Progenitor cell of endocrine pancreas (in vitro differentiated cells): ENCODE results near the gene GTF2A1L. TPM values are rescaled to one million over a fixed set of nuclear protein-coding genes. Genes with fewer than 3 reads are reported as not detected.

ENCODE experiments used
- DNase-seq: peaks from one replicate; pipeline ENCODE4 v3.0.0; 2021; ENCODE audit warnings: low spot score; ENCODE audit not compliant: unreplicated experiment
- H3K27ac Mint-ChIP-seq: 2 replicates; pipeline ENCODE4 v1.8.0; 2021; ENCODE audit warnings: mild to moderate bottlenecking, moderate library complexity, mixed read lengths
- H3K27me3 Mint-ChIP-seq: 2 replicates; pipeline ENCODE4 v1.8.0; 2021; ENCODE audit warnings: mixed read lengths
- H3K36me3 Mint-ChIP-seq: 2 replicates; pipeline ENCODE4 v1.8.0; 2022; ENCODE audit warnings: mixed read lengths; ENCODE audit not compliant: insufficient read depth
- H3K4me1 Mint-ChIP-seq: 2 replicates; pipeline ENCODE4 v1.8.0; 2021; ENCODE audit warnings: low read depth, mixed read lengths
- H3K4me3 Mint-ChIP-seq: 2 replicates; pipeline ENCODE4 v1.8.0; 2021; ENCODE audit warnings: low read depth, mild to moderate bottlenecking, moderate library complexity, mixed read lengths
- H3K9me3 Mint-ChIP-seq: 2 replicates; pipeline ENCODE4 v1.8.0; 2021; ENCODE audit warnings: low read depth, mixed read lengths
- CTCF ChIP-seq: fragments of 200-600 bp; sonication (generic); IDR thresholded peaks from one replicate; pipeline ENCODE4 v1.5.0; 2021; ENCODE audit warnings: antibody characterized with exemption, mild to moderate bottlenecking; ENCODE audit not compliant: unreplicated experiment
- long read RNA-seq: library from polyadenylated mRNA; unstranded; transcript quantifications from one replicate; pipeline ENCODE4 v2.0.0, GENCODE V29; 2020
- total RNA-seq: library from RNA; stranded (reverse); gene quantifications from 2 replicates; pipeline ENCODE4 v1.2.1, GENCODE V29; 2021

The GTF2A1L gene
- not detected in 2 replicates for total RNA-seq
- long read RNA-seq = 0 reads

- no peaks in the 10 kb centered on the region for H3K4me1 Mint-ChIP-seq
- H3K27me3 Mint-ChIP-seq = no peaks in the 10 kb centered on the region
- peaks cover 6% of the 10 kb centered on the region for H3K9me3 Mint-ChIP-seq
- no peak for TF ChIP-seq CTCF
- no peak within 1 kb of the TSS for H3K27ac Mint-ChIP-seq
- H3K4me3 Mint-ChIP-seq = no peak within 1 kb of the TSS
- no peak for DNase-seq
- peaks cover 2% of the 10 kb centered on the region for H3K36me3 Mint-ChIP-seq
These were observed at the start of gene GTF2A1L for GRCh38 chr2:48617618-48618017. GTF2A1L (plus strand) TSS chr2:48617856; CDS start chr2:48617875, 19 bp downstream.

- H3K9me3 Mint-ChIP-seq = no peaks in the 10 kb centered on the region
- peaks cover 6% of the 10 kb centered on the region for H3K4me1 Mint-ChIP-seq
- no peak overlapping the region for H3K27ac Mint-ChIP-seq
- H3K4me3 Mint-ChIP-seq = no peak overlapping the region
- H3K36me3 Mint-ChIP-seq = no peaks in the 10 kb centered on the region
- no peak for DNase-seq
- no peaks in the 10 kb centered on the region for H3K27me3 Mint-ChIP-seq
- TF ChIP-seq CTCF = no peak
These were observed 49.1 kb upstream of the GTF2A1L start for GRCh38 chr2:48568547-48568946.

- Mint-ChIP-seq H3K27me3 (no peaks in the 10 kb centered on the region), H3K4me3 (no peak overlapping the region), H3K4me1 (peaks cover 6% of the 10 kb centered on the region), H3K9me3 (no peaks in the 10 kb centered on the region), H3K36me3 (no peaks in the 10 kb centered on the region), H3K27ac (no peak overlapping the region)
- no peak for TF ChIP-seq CTCF
- DNase-seq = no peak
These were observed 48.2 kb upstream of the GTF2A1L start for GRCh38 chr2:48569433-48569832.

- Mint-ChIP-seq H3K4me1 (peaks cover 1% of the 10 kb centered on the region), H3K4me3 (no peak overlapping the region), H3K27ac (no peak overlapping the region), H3K36me3 (no peaks in the 10 kb centered on the region), H3K27me3 (no peaks in the 10 kb centered on the region), H3K9me3 (no peaks in the 10 kb centered on the region)
- no peak for TF ChIP-seq CTCF
- DNase-seq = no peak
These were observed 44.8 kb upstream of the GTF2A1L start for GRCh38 chr2:48572816-48573215.

- Mint-ChIP-seq H3K4me1 (peaks cover 1% of the 10 kb centered on the region), H3K36me3 (peaks cover 2% of the 10 kb centered on the region)
These were observed 43.0 kb upstream of the GTF2A1L start for GRCh38 chr2:48574353-48575287.

More at GRCh38 chr2:48574353-48575287, 43.0 kb upstream of the GTF2A1L start:
- no peak for TF ChIP-seq CTCF
- Mint-ChIP-seq H3K4me3 (no peak overlapping the region), H3K27ac (no peak overlapping the region), H3K27me3 (no peaks in the 10 kb centered on the region), H3K9me3 (no peaks in the 10 kb centered on the region)
- no peak for DNase-seq
